ENCODE results near the gene SCG2.

SCG2 gene

GRCh38 chr2:223626716-223627115, 24.6 kb upstream of the SCG2 start:
- DNase-seq (ENCODE audit: low spot score): no peak
- no peak for TF ChIP-seq CTCF (conservative IDR thresholded peaks at IDR 0.05; ENCODE audit: low read depth)
- H3K27ac ChIP-seq: no peak overlapping the region
- ChIA-PET POLR2A (ENCODE audit: low non-redundant PET) (no interaction called here), CTCF (no interaction called here)

DNA sequence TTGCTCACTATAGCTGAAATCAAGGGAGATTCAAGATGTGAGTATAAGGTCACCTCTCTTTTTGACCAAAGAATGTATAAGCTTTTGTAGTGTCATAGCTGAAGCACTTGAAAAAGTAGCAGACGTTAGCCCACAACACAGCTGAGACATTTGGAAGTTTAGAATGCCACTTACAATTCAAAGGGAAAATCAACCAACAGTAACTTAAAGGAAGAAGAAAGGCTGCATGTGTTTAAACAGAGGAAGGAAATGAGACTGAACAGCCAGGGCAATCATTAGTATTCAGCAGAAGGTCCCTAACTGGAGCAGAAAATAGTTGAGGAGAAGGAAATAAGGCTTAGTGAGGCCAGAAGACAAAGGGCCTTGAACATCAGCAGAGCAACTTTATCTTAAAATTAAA, 23.5 kb upstream of the SCG2 start:
- POLR2A ChIA-PET (ENCODE audit: low non-redundant PET): no interaction called here

DNA sequence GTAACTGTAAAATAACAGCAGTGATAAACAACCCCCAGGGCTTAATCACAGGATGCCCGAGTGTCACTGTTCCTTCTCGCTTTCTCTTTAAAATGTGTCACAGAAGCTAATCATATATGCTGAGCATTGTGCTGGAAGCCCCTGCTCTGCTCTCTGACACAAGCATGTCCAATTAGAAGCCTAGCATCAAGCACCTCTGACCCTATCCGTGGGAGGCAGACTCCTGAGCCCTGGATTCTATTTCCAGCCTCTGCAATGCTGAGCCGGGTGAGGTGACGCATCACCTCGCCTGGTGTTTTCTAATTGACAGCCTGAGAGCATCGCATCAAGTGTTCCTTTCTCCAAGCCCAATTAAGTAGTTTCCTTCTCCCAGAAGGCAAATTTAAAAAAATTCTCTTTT, 19.7 kb upstream of the SCG2 start:
- no peak for TF ChIP-seq CTCF (conservative IDR thresholded peaks at IDR 0.05; ENCODE audit: low read depth)
- no peak for DNase-seq (ENCODE audit: low spot score)
- CTCF ChIA-PET: no interaction called here
- no peak overlapping the region for H3K27ac ChIP-seq
- POLR2A ChIA-PET (ENCODE audit: low non-redundant PET): no interaction called here

More for the DNA sequence above, 23.5 kb upstream of the SCG2 start:
- no peak for DNase-seq (ENCODE audit: low spot score)
- TF ChIP-seq CTCF (conservative IDR thresholded peaks at IDR 0.05; ENCODE audit: low read depth): no peak
- CTCF ChIA-PET: interaction anchor here (0.6 kb wide), 1 partner anchor 697 kb away, joined by 3 read pairs; no protein-coding TSS in a partner anchor
- H3K27ac ChIP-seq: no peak overlapping the region

GRCh38 chr2:223619486-223620129, 17.4 kb upstream of the SCG2 start:
- no peak for TF ChIP-seq CTCF (conservative IDR thresholded peaks at IDR 0.05; ENCODE audit: low read depth)
- CTCF ChIA-PET: no interaction called here
- H3K27ac ChIP-seq: no peak overlapping the region
- DNase-seq (ENCODE audit: low spot score): no peak
- POLR2A ChIA-PET (ENCODE audit: low non-redundant PET): no interaction called here

- ChIA-PET POLR2A (ENCODE audit: low non-redundant PET) (no interaction called here), CTCF (interaction anchor here (0.7 kb wide), 1 partner anchor 154 kb away, joined by 3 read pairs; no protein-coding TSS in a partner anchor)
- DNase-seq (ENCODE audit: low spot score): no peak
- no peak overlapping the region for H3K27ac ChIP-seq
- no peak for TF ChIP-seq CTCF (conservative IDR thresholded peaks at IDR 0.05; ENCODE audit: low read depth)
These were observed 16.2 kb upstream of the SCG2 start for GRCh38 chr2:223618172-223619035.

DNA sequence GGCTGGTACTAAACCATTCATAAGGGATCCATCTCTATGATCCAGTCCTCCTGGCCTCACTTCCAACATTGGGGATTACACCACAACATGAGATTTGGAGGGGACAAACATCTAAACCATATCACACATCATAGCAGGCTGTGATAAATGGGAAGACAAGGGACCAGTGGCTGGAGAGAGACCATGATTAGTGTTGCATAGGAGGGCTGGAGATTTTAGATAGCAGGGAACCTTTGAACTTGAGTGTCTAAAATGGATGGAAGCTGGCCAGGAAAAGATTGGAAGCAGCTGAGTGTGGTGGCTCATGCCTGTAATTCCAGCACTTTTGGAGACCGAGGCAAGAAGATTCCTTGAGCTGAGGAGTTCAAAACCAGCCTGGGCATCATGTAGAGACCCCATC, 12.4 kb upstream of the SCG2 start:
- CTCF ChIA-PET: interaction anchor here (0.5 to 0.6 kb wide), 2 partner anchors 13 to 122 kb away, joined by 3 read pairs; no protein-coding TSS in a partner anchor
- POLR2A ChIA-PET (ENCODE audit: low non-redundant PET): no interaction called here
- no peak for TF ChIP-seq CTCF (conservative IDR thresholded peaks at IDR 0.05; ENCODE audit: low read depth)
- H3K27ac ChIP-seq: no peak overlapping the region
- DNase-seq (ENCODE audit: low spot score): no peak

Measured in RWPE1 (cell line).